ENCODE measurements around the gene IL32. TPM values are rescaled to one million over a fixed set of nuclear protein-coding genes. Genes with fewer than 3 reads are reported as not detected.
"Not testable (repeated sequence)": the region's sequence is repeated elsewhere in the genome, so short reads cannot be mapped to it uniquely, and the experiment has no call there.

Gene IL32
- total RNA-seq, 1 experiment from 2014 or later, result 24.9 TPM

- no peak for DNase-seq (ENCODE audit: low read depth)
These were observed 5.2 kb downstream of the IL32 start for GRCh38 chr16:3070608-3071111.

- no peak for DNase-seq (ENCODE audit: low read depth)
These were observed 6.2 kb downstream of the IL32 start for GRCh38 chr16:3071655-3072054.

DNA sequence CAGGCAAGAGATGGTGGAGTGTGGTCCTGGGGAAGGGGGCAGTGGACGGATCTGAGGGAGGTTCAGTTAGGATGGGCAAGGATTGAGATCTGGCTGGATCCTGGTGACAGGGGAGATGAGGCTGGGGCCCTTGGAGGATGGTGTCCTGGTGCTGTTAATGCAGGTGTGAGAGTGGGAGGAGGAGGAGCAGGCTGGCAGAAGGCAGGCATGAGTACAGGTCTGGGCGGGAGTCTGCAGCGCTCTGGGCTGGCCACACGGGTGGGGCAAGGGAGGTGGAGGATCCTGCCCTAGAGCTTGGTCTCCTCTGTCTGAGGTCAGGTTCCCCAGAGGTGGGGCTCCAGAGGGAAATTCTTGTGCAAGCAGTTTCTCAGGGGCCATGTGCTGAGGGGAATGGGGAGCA lies 6.7 kb downstream of the IL32 start:
- not testable (repeated sequence) for DNase-seq (ENCODE audit: low read depth)

- not testable (repeated sequence) for DNase-seq (ENCODE audit: low read depth)
These were observed 7.3 kb downstream of the IL32 start for GRCh38 chr16:3072576-3073263.

- no peak for DNase-seq (ENCODE audit: low read depth)
These were observed 8.0 kb downstream of the IL32 start for GRCh38 chr16:3073448-3073847.

GRCh38 chr16:3074860-3075522 lies 9.6 kb downstream of the IL32 start:
- DNase-seq (ENCODE audit: low read depth), result no peak

- DNase-seq (ENCODE audit: low read depth), result no peak
These were observed 10.1 kb downstream of the IL32 start for GRCh38 chr16:3075523-3075915.

- DNase-seq (ENCODE audit: low read depth), result not testable (repeated sequence)
These were observed 10.5 kb downstream of the IL32 start for GRCh38 chr16:3075946-3076345.

DNA sequence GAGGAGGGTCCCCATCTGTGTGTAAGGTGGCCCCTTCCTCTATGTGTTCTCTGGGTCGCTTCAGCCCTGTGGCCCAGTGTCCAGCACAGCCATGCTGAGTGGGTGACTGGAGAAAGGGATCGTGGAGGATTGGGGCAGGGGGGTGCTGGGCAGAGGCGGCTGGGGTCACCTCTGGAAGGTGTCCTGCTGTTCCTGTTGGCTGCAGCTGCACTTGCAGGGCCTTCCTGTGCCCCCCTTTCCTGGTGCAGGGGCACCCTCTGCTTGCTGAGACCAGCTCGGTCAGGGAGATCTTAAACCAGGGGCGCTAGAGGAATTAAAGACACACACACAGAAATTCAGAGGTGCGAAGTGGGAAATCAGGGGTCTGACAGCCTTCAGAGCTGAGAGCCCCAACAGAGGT lies 11.1 kb downstream of the IL32 start:
- no peak for DNase-seq (ENCODE audit: low read depth)

- no peak for DNase-seq (ENCODE audit: low read depth)
These were observed 14.6 kb downstream of the IL32 start for GRCh38 chr16:3080024-3080423.

GRCh38 chr16:3081957-3082356 lies 16.5 kb downstream of the IL32 start:
- DNase-seq (ENCODE audit: low read depth), result not testable (repeated sequence)

GRCh38 chr16:3083408-3083807 lies 18.0 kb downstream of the IL32 start:
- DNase-seq (ENCODE audit: low read depth), result not testable (repeated sequence)

- no peak for DNase-seq (ENCODE audit: low read depth)
These were observed 19.1 kb downstream of the IL32 start for GRCh38 chr16:3084491-3084890.

DNA sequence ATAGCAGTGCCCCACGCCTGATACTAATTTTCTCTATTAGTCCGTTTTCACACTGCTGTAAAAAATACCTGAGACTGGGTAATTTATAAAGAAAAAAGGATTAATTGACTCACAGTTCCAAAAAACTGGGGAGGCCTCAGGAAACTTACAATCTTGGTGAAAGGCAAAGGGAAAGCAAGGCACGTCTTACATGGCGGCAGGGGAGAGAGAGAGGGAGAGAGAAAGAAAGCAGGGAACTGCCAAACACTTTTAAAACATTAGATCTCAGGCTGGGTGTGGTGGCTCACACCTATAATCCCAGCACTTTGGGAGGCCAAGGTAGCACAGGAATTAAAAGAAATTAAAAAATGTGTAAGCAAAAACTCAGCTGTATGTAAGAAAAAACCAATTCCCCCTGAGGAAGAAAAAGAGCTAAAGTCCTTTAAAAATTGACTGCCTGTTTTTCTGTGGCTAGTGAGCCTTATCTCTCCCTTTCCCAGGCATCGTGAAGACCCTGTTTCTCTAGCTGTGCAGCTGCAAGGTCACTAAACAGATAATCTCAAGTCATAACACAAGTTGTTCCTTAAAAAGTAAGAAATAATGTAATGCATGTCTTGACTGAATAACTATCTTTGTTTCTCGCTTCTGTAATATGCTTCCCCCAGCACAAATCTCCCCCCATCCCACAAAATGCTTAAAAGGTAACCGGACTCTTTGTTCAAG lies 19.7 kb downstream of the IL32 start:
- no peak for DNase-seq (ENCODE audit: low read depth)

- no peak for DNase-seq (ENCODE audit: low read depth)
These were observed 20.6 kb downstream of the IL32 start for GRCh38 chr16:3085868-3086595.

GRCh38 chr16:3086596-3087242 lies 21.3 kb downstream of the IL32 start:
- DNase-seq (ENCODE audit: low read depth), result no peak

GRCh38 chr16:3087243-3088235 lies 22.1 kb downstream of the IL32 start:
- DNase-seq (ENCODE audit: low read depth), result no peak

- DNase-seq (ENCODE audit: low read depth), result no peak
These were observed 23.0 kb downstream of the IL32 start for GRCh38 chr16:3088450-3088849.

- DNase-seq (ENCODE audit: low read depth), result no peak
These were observed 23.7 kb downstream of the IL32 start for GRCh38 chr16:3088925-3089716.

All from RPMI7951 (cell line).